Measurements from ENCODE around the gene RETN.

GRCh38 chr19:7655581-7655980 lies 13.3 kb upstream of the RETN start:
- TF ChIP-seq POLR2A (IDR thresholded peaks at IDR 0.05; ENCODE audit: low read length) (no peak), GATA1 (IDR thresholded peaks at IDR 0.05; ENCODE audit: low read depth, low read length) (no peak)

Data from erythroblast (primary cell).